IMR-90 (cell line): ENCODE results near the gene LAMA5.

ENCODE experiments used
- BHLHE40 ChIP-seq: fragments of 150-350 bp; IDR thresholded peaks from 2 replicates; pipeline ENCODE4 v1.6.1; 2016; ENCODE audit warnings: mild to moderate bottlenecking, low read depth, low read length
- MAFK ChIP-seq: IDR thresholded peaks from 2 replicates; pipeline ENCODE4 v1.6.1; 2012; ENCODE audit warnings: low read depth, low read length, improper control_type of control experiment
- MXI1 ChIP-seq: IDR thresholded peaks from 2 replicates; pipeline ENCODE4 v1.6.1; 2012; ENCODE audit warnings: low read depth, mild to moderate bottlenecking, low read length, moderate library complexity, borderline replicate concordance
- POLR2A ChIP-seq: IDR thresholded peaks from 2 replicates; pipeline ENCODE4 v1.6.1; 2012; ENCODE audit warnings: mild to moderate bottlenecking, low read depth, low read length
- TF ChIP-seq, protein P1 (sequence below): conservative IDR thresholded peaks from 2 replicates; pipeline ENCODE4 v1.5.1; 2012; ENCODE audit warnings: mild to moderate bottlenecking, low read depth, low read length, improper control_type of control experiment
- TF ChIP-seq, protein P2 (sequence below): fragments of 150-350 bp; IDR thresholded peaks from 2 replicates; pipeline ENCODE4 v1.6.1; 2017; ENCODE audit warnings: mild to moderate bottlenecking, antibody characterized with exemption, low read length, low read depth

DNA sequence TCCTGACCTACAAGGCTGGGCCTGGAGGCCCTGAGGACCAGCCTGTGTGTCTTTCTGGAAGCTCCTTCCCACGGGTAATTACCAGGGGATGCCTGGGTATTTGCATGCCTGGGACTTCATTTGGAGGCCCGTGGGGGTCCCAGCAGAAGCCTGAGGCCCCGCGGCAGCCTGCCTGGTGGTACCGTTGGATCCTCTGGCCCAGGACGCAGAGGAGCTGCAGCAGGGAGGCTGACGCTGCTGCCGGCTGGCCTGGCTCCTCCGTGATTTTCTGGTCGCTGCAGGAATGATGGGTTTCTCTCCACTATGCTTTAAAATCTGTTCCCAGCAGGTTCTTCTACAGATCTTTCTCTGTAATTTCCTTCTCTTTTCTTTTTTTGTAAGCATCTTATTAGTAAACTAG, 33.4 kb upstream of the LAMA5 start:
- TF ChIP-seq, protein P1, sequence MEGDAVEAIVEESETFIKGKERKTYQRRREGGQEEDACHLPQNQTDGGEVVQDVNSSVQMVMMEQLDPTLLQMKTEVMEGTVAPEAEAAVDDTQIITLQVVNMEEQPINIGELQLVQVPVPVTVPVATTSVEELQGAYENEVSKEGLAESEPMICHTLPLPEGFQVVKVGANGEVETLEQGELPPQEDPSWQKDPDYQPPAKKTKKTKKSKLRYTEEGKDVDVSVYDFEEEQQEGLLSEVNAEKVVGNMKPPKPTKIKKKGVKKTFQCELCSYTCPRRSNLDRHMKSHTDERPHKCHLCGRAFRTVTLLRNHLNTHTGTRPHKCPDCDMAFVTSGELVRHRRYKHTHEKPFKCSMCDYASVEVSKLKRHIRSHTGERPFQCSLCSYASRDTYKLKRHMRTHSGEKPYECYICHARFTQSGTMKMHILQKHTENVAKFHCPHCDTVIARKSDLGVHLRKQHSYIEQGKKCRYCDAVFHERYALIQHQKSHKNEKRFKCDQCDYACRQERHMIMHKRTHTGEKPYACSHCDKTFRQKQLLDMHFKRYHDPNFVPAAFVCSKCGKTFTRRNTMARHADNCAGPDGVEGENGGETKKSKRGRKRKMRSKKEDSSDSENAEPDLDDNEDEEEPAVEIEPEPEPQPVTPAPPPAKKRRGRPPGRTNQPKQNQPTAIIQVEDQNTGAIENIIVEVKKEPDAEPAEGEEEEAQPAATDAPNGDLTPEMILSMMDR = no peak
- TF ChIP-seq MAFK = no peak
- TF ChIP-seq MXI1 = no peak
- no peak for TF ChIP-seq POLR2A
- TF ChIP-seq, protein P2, sequence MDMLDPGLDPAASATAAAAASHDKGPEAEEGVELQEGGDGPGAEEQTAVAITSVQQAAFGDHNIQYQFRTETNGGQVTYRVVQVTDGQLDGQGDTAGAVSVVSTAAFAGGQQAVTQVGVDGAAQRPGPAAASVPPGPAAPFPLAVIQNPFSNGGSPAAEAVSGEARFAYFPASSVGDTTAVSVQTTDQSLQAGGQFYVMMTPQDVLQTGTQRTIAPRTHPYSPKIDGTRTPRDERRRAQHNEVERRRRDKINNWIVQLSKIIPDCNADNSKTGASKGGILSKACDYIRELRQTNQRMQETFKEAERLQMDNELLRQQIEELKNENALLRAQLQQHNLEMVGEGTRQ = no peak
- TF ChIP-seq BHLHE40 = no peak
